K562 (cell line): Measurements from ENCODE around the gene CASTOR1. TPM values are rescaled to one million over a fixed set of nuclear protein-coding genes. Genes with fewer than 3 reads are reported as not detected.

Experiments
- ARNT ChIP-seq, 2 experiments: fragments of 450-650 bp; IDR thresholded peaks; 2 replicates each; pipeline ENCODE4 v1.6.1; 2016; ENCODE audit warnings: mild to moderate bottlenecking in 1 of 2
- CBFA2T3 ChIP-seq: fragments of 450-650 bp; IDR thresholded peaks from 2 replicates; pipeline ENCODE4 v1.6.1; 2017
- COPS2 ChIP-seq: fragments of 450-650 bp; conservative IDR thresholded peaks from 2 replicates; pipeline ENCODE4 v1.6.1; 2016; ENCODE audit warnings: mild to moderate bottlenecking, moderate library complexity
- CREB5 ChIP-seq: fragments of 250-450 bp; sonication (Bioruptor Pico); IDR thresholded peaks from 2 replicates; pipeline ENCODE4 v1.5.0; 2020; ENCODE audit warnings: mild to moderate bottlenecking
- DACH1 ChIP-seq: fragments of 450-650 bp; IDR thresholded peaks from 2 replicates; pipeline ENCODE4 v1.6.1; 2018; ENCODE audit not compliant: partially characterized antibody
- ELF1 ChIP-seq: fragments of 200-800 bp; sonication (Bioruptor generic); IDR thresholded peaks from 2 replicates; pipeline ENCODE4 v1.6.1; 2016; ENCODE audit warnings: missing genetic modification characterization, missing compliant biosample characterization
- ERF ChIP-seq: fragments of 450-650 bp; formaldehyde crosslinking; IDR thresholded peaks from 2 replicates; pipeline ENCODE4 v1.4.0; 2020; ENCODE audit warnings: mild to moderate bottlenecking, mixed read lengths
- JUND ChIP-seq, 2 experiments: IDR thresholded peaks; 2 replicates in 1 of 2; 3 replicates in 1 of 2; pipeline ENCODE4 v1.6.1; 2011; ENCODE audit warnings: borderline replicate concordance in 2 of 2, low read depth in 2 of 2, low read length in 2 of 2, improper control_type of control experiment in 1 of 2, missing biosample characterization in 1 of 2, missing genetic modification characterization in 1 of 2, missing genetic modification reagents in 1 of 2
- KLF13 ChIP-seq: fragments of 450-650 bp; IDR thresholded peaks from 2 replicates; pipeline ENCODE4 v1.6.1; 2016; ENCODE audit warnings: missing genetic modification characterization, low read depth, mild to moderate bottlenecking, missing compliant biosample characterization, moderate library complexity, borderline replicate concordance
- MED1 ChIP-seq: sonication (generic); formaldehyde crosslinking; IDR thresholded peaks from 2 replicates; pipeline ENCODE4 v1.8.1; 2023; ENCODE audit warnings: missing genetic modification reagents, borderline replicate concordance
- MLLT1 ChIP-seq, 2 experiments: fragments of 450-650 bp; IDR thresholded peaks; 2 replicates each; pipeline ENCODE4 v1.6.1; 2016
- NCOA4 ChIP-seq: fragments of 450-650 bp; IDR thresholded peaks from 2 replicates; pipeline ENCODE4 v1.6.1; 2018; ENCODE audit warnings: mild to moderate bottlenecking; ENCODE audit not compliant: partially characterized antibody
- PML ChIP-seq: IDR thresholded peaks from 2 replicates; pipeline ENCODE4 v1.6.1; 2012; ENCODE audit warnings: low read length, inconsistent platforms
- SMAD2 ChIP-seq: fragments of 150-350 bp; IDR thresholded peaks from 2 replicates; pipeline ENCODE4 v1.6.1; 2014; ENCODE audit warnings: low read depth, mild to moderate bottlenecking, low read length
- SRF ChIP-seq, 2 experiments: fragments of 250-450, 450-650 bp in 1 of 2; sonication (Bioruptor Pico) in 1 of 2; sonication (generic) in 1 of 2; formaldehyde crosslinking; IDR thresholded peaks; 2 replicates each; pipeline versions ENCODE4 v1.5.0 to v1.5.1; 2020 to 2022; ENCODE audit warnings: mild to moderate bottlenecking in 1 of 2, missing genetic modification reagents in 1 of 2
- STAT5B ChIP-seq: fragments of 250-450 bp; sonication (Bioruptor Pico); IDR thresholded peaks from 2 replicates; pipeline ENCODE4 v1.8.0; 2021; ENCODE audit warnings: mild to moderate bottlenecking, inconsistent platforms
- TEAD4 ChIP-seq, 2 experiments: sonication (generic) in 1 of 2; formaldehyde crosslinking in 1 of 2; IDR thresholded peaks; 2 replicates each; pipeline versions ENCODE4 v1.6.1 to v1.8.0; 2012 to 2022; ENCODE audit warnings: borderline replicate concordance in 1 of 2, inconsistent platforms in 1 of 2, low read length in 1 of 2, mild to moderate bottlenecking in 1 of 2, missing genetic modification reagents in 1 of 2
- ZNF282 ChIP-seq: sonication (generic); formaldehyde crosslinking; IDR thresholded peaks from 2 replicates; pipeline ENCODE4 v1.8.1; 2023; ENCODE audit warnings: missing genetic modification reagents
- ZNF444 ChIP-seq: fragments of 250-450 bp; sonication (Bioruptor Pico); IDR thresholded peaks from 2 replicates; pipeline ENCODE4 v1.4.0; 2020; ENCODE audit warnings: mild to moderate bottlenecking, moderate library complexity
- ZNF445 ChIP-seq: fragments of 250-450 bp; sonication (Bioruptor Pico); IDR thresholded peaks from 2 replicates; pipeline ENCODE4 v1.4.0; 2020; ENCODE audit warnings: low read depth, mild to moderate bottlenecking, moderate library complexity
- ZNF586 ChIP-seq: fragments of 450-650 bp; formaldehyde crosslinking; conservative IDR thresholded peaks from 2 replicates; pipeline ENCODE4 v1.4.0; 2020; ENCODE audit warnings: mild to moderate bottlenecking, moderate library complexity
- ZNF592 ChIP-seq: fragments of 450-650 bp; IDR thresholded peaks from 2 replicates; pipeline ENCODE4 v1.6.1; 2017; ENCODE audit warnings: antibody characterized with exemption, mild to moderate bottlenecking
- polyA plus RNA-seq, 8 experiments: library from polyadenylated mRNA; depleted of rRNA in 4 of 8; stranded (reverse) in 5 of 8; unstranded in 3 of 8; fragments of >200 nt; fragmentation: Nextera tagmentation in 2 of 8; fragmentation: Illumina TruSeq in 1 of 8; extraction: Ambion mirVana in 2 of 8; extraction: Trizol in 1 of 8; gene quantifications; 2 replicates each; pipeline versions ENCODE4 v1.2.1 to v1.2.3, GENCODE V29; 2011 to 2014; ENCODE audit warnings: inconsistent platforms in 1 of 8, missing spikeins in 1 of 8
- total RNA-seq, 7 experiments: library from RNA; depleted of rRNA in 6 of 7; stranded (reverse); fragments of >200 nt in 6 of 7; fragmentation: Illumina TruSeq in 2 of 7; extraction: Trizol in 2 of 7; gene quantifications; 2 replicates each; pipeline versions ENCODE4 v1.2.1 to v1.2.3, GENCODE V29; 2011 to 2021; ENCODE audit warnings: low replicate concordance in 1 of 7

Gene CASTOR1
- total and polyA plus RNA-seq, 9 of the 15 experiments (the other 6 are each of a cell fraction or from before 2014, with no cell fraction given), result 0.35 to 2.6 (median 1.1) TPM

DNA sequence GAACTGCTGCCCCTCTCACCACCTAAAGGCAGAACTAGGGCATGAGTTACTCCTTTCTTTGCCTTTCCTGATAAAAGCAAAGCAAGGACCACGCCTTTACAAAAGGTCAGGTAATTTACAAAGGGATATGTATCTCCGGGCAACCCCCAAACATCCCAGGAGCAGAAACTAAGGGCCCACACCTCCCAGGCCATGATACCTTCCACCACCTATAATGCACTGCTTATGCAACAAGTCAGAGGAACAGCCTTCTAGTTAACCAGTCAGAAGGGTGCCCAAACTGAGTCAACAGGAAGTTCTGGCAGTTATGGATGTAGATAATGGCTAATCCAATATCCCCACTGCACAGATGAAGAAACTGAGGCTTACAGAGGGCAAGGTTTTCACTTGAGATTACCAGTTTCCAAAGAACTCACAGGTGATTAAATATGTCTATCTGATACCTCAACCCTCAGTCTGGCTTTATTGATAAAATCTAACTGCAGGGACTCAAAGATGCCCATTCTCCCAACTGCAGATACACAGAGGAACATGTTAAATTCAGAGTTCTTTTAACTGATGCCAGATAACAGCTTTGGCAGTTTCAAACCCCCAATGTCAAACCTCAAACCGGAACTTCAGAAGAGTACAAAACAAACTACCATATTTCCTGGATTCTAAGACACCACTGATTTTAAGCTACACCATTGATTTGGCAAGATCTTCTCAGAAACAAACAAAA is 16.8 kb upstream of the CASTOR1 start (continued):
- no peak for TF ChIP-seq ZNF445
- TF ChIP-seq CBFA2T3, result peak; percentile 76
- TF ChIP-seq PML, result no peak
- TF ChIP-seq ZNF444 (CRISPR knock-in tag), result no peak
- no peak for TF ChIP-seq ZNF592
- TF ChIP-seq SRF (CRISPR knock-in tag; IDR thresholded peaks at IDR 0.05), result no peak
- no peak for TF ChIP-seq KLF13
- TF ChIP-seq ERF (CRISPR knock-in tag), result no peak
- no peak for TF ChIP-seq MED1 (CRISPR knock-in tag)
- TF ChIP-seq STAT5B, result no peak
- no peak for TF ChIP-seq DACH1
- no peak for TF ChIP-seq ZNF282 (CRISPR knock-in tag)
- TF ChIP-seq MLLT1 (IDR thresholded peaks at IDR 0.05), result no peak
- peak; percentile 67 for TF ChIP-seq ELF1 (tag)
- no peak for TF ChIP-seq JUND (IDR thresholded peaks at IDR 0.05; ENCODE audit: borderline replicate concordance, low read depth, low read length)
- TF ChIP-seq JUND (tag; IDR thresholded peaks at IDR 0.05; ENCODE audit: borderline replicate concordance, low read depth, low read length), result no peak; the same call in 2 of the 3 replicates
- TF ChIP-seq COPS2, result no peak
- no peak for TF ChIP-seq ARNT (IDR thresholded peaks at IDR 0.05)
- TF ChIP-seq ZNF586 (CRISPR knock-in tag), result no peak
- peak; percentile 52; the same call in 1 of the 2 replicates for TF ChIP-seq TEAD4 (IDR thresholded peaks at IDR 0.05; ENCODE audit: low read length)
- TF ChIP-seq TEAD4 (CRISPR knock-in tag; IDR thresholded peaks at IDR 0.05; ENCODE audit: borderline replicate concordance), result no peak
- peak; percentile 28 for TF ChIP-seq NCOA4
- TF ChIP-seq SMAD2, result no peak
- no peak for TF ChIP-seq CREB5 (CRISPR knock-in tag)
